Measurements from ENCODE around the gene SIGLEC12. TPM values are rescaled to one million over a fixed set of nuclear protein-coding genes. Genes with fewer than 3 reads are reported as not detected.
"Not testable (repeated sequence)": the region's sequence is repeated elsewhere in the genome, so short reads cannot be mapped to it uniquely, and the experiment has no call there.

Gene SIGLEC12
- total RNA-seq, 1 donor from 2014 or later: not detected

DNA sequence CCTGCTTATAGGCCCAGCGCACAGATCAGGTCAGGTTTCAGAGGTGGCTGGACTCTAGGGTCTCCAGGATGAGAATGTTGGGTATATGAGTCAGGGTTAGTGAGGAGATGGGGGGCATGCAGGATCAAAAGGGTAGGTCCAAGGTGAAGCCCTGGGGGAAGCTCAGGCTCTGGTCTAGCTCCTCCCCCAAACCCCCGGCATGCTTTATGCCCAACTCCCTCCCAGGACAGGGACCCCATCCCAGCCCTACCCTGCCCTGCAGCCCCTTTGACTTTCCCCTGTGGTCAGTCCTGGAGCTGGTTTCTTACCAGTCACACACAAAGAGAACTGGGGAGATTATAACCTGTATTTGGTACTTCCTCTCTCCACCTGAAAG lies 33.1 kb downstream of the SIGLEC12 start:
- Mint-ChIP-seq H3K4me3 (no peak overlapping the region), H3K27me3 (ENCODE audit: insufficient read depth, low read depth) (peaks cover 16% of the 10 kb centered on the region), H3K4me1 (no peaks in the 10 kb centered on the region), H3K27ac (no peak overlapping the region), H3K36me3 (no peaks in the 10 kb centered on the region), H3K9me3 (peaks cover 2% of the 10 kb centered on the region)
- H2AFZ ChIP-seq (replicated peaks): no peak overlapping the region
- H4K20me1 ChIP-seq (ENCODE audit: low read depth): no peaks in the 10 kb centered on the region
- H3K27ac ChIP-seq: no peak overlapping the region
- no peak overlapping the region for H3K9ac ChIP-seq
- H3K4me1 ChIP-seq: no peaks in the 10 kb centered on the region
- TF ChIP-seq, protein P1, sequence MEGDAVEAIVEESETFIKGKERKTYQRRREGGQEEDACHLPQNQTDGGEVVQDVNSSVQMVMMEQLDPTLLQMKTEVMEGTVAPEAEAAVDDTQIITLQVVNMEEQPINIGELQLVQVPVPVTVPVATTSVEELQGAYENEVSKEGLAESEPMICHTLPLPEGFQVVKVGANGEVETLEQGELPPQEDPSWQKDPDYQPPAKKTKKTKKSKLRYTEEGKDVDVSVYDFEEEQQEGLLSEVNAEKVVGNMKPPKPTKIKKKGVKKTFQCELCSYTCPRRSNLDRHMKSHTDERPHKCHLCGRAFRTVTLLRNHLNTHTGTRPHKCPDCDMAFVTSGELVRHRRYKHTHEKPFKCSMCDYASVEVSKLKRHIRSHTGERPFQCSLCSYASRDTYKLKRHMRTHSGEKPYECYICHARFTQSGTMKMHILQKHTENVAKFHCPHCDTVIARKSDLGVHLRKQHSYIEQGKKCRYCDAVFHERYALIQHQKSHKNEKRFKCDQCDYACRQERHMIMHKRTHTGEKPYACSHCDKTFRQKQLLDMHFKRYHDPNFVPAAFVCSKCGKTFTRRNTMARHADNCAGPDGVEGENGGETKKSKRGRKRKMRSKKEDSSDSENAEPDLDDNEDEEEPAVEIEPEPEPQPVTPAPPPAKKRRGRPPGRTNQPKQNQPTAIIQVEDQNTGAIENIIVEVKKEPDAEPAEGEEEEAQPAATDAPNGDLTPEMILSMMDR (IDR thresholded peaks at IDR 0.05): no peak
- TF ChIP-seq EZH2 (IDR thresholded peaks at IDR 0.05): no peak
- TF ChIP-seq EZH2phosphoT487 (IDR thresholded peaks at IDR 0.05): no peak
- no peak overlapping the region for H3K4me3 ChIP-seq
- no peaks in the 10 kb centered on the region for H3F3A ChIP-seq (ENCODE audit: low read depth)
- no peak overlapping the region for H3K4me2 ChIP-seq
- peaks cover 38% of the 10 kb centered on the region for H3K27me3 ChIP-seq
- no peaks in the 10 kb centered on the region for H3K79me2 ChIP-seq (ENCODE audit: low read depth)
- DNase-seq (ENCODE audit: low spot score): no peak
- no peaks in the 10 kb centered on the region for H3K9me3 ChIP-seq (ENCODE audit: low read depth)
- H3K36me3 ChIP-seq: no peaks in the 10 kb centered on the region

DNA sequence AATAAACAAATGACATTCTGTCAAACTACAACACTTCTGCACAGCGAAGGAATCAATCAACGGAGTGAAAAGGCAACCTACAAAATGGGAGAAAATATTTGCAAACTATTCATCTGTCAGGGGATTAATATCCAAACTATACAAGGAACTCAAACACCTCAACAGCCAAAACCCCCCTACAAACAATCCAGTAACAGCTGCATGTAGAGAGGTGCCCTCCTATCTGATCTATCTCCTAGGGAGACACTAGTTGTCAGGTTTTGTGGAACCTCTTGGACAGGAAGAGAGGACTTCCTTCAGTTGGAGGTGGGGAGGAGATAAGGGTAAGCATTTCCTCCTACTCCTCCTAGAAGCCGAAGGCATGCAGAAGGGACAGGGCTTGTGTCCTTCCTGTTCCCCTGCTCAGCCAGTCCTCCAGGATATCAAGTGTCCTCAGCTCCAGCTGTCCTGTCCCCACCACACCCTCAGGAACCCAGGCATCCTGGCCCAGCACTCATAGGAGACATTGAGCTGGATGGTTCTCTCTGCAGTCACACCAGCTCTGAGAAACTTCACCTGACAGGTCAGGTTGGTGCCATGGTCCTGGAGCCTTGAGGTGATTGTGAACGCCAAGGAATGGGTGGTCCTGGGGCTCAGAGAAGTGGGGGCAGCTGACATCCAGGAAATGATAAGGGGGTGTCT lies 33.6 kb downstream of the SIGLEC12 start:
- H3K27me3 Mint-ChIP-seq (ENCODE audit: insufficient read depth, low read depth): peaks cover 20% of the 10 kb centered on the region
- no peaks in the 10 kb centered on the region for H4K20me1 ChIP-seq (ENCODE audit: low read depth)
- H3K4me3 Mint-ChIP-seq: no peak overlapping the region
- no peak for TF ChIP-seq EZH2phosphoT487 (IDR thresholded peaks at IDR 0.05)
- H3K4me1 Mint-ChIP-seq: no peaks in the 10 kb centered on the region
- H2AFZ ChIP-seq (replicated peaks): no peak overlapping the region
- no peaks in the 10 kb centered on the region for H3K4me1 ChIP-seq
- no peaks in the 10 kb centered on the region for H3F3A ChIP-seq (ENCODE audit: low read depth)
- peaks cover 38% of the 10 kb centered on the region for H3K27me3 ChIP-seq
- H3K36me3 Mint-ChIP-seq: no peaks in the 10 kb centered on the region
- H3K27ac Mint-ChIP-seq: no peak overlapping the region
- H3K79me2 ChIP-seq (ENCODE audit: low read depth): no peaks in the 10 kb centered on the region
- no peak overlapping the region for H3K27ac ChIP-seq
- no peak overlapping the region for H3K9ac ChIP-seq
- DNase-seq (ENCODE audit: low spot score): no peak
- no peak overlapping the region for H3K4me2 ChIP-seq
- H3K4me3 ChIP-seq: no peak overlapping the region
- no peaks in the 10 kb centered on the region for H3K36me3 ChIP-seq
- peaks cover 2% of the 10 kb centered on the region for H3K9me3 Mint-ChIP-seq
- H3K9me3 ChIP-seq (ENCODE audit: low read depth): no peaks in the 10 kb centered on the region

DNA sequence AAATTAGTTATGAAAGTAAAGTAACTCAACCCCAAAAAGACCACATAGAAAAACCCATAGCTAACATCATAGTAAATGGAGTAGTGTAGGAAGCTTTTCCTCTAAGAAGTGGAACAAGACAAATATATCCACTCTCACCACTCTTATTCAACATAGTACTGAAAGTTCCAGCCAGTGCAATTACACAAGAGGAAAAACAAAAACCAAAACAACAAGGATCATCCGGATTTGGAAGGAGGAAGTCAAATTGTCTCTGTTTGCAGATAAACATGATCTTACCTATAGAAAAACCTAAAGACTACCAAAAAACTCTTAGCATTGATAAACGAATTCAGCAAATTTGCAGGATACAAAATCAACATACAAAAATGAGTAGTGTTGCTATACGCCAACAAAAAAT lies 34.9 kb downstream of the SIGLEC12 start:
- H3K4me3 ChIP-seq: no peak overlapping the region
- peaks cover 38% of the 10 kb centered on the region for H3K27me3 ChIP-seq
- Mint-ChIP-seq H3K9me3 (peaks cover 2% of the 10 kb centered on the region), H3K4me1 (no peaks in the 10 kb centered on the region), H3K27me3 (ENCODE audit: insufficient read depth, low read depth) (peaks cover 15% of the 10 kb centered on the region), H3K4me3 (no peak overlapping the region), H3K27ac (no peak overlapping the region), H3K36me3 (no peaks in the 10 kb centered on the region)
- no peak overlapping the region for H2AFZ ChIP-seq (replicated peaks)
- H3F3A ChIP-seq (ENCODE audit: low read depth): no peaks in the 10 kb centered on the region
- no peaks in the 10 kb centered on the region for H3K79me2 ChIP-seq (ENCODE audit: low read depth)
- no peaks in the 10 kb centered on the region for H3K9me3 ChIP-seq (ENCODE audit: low read depth)
- H3K36me3 ChIP-seq: no peaks in the 10 kb centered on the region
- no peak for DNase-seq (ENCODE audit: low spot score)
- no peak overlapping the region for H3K27ac ChIP-seq
- H3K9ac ChIP-seq: no peak overlapping the region
- H3K4me2 ChIP-seq: no peak overlapping the region
- H3K4me1 ChIP-seq: no peaks in the 10 kb centered on the region
- H4K20me1 ChIP-seq (ENCODE audit: low read depth): no peaks in the 10 kb centered on the region
- no peak for TF ChIP-seq EZH2 (IDR thresholded peaks at IDR 0.05)
- TF ChIP-seq, protein P1 (IDR thresholded peaks at IDR 0.05): no peak
- TF ChIP-seq EZH2phosphoT487 (IDR thresholded peaks at IDR 0.05): no peak

DNA sequence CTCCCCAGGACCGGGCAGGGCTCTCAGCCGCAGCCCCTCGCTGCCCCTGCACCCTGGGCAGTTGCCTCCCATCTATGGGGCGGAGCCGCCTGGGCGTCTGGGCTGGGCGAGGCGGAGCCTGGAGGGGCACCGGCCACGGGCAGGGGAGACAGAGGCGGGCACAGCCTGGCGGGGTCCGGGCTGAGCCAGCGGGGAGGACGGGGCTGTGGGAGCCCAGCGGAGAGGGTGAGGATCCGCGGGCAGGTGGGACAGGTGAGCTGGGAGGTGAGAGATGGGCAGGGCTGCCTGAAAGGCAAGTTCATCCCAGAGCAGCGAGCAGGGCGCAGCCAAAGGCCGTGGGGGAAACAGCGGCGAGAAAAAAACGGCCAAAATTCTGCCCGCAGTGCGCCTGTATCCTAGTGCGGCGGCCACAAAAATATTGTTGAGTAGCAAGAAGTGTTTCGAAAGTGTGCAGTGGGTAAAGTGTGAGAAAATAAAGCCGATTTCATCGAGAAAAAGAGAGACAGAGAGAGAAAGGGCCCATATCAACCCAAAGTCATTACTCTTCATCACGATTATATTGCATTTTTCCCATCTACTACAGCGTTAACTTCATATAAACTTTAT lies 37.5 kb downstream of the SIGLEC12 start:
- H3K4me3 Mint-ChIP-seq; H3K9ac ChIP-seq; H2AFZ ChIP-seq (replicated peaks); H3K4me2 ChIP-seq; H3F3A ChIP-seq (ENCODE audit: low read depth); H3K27ac Mint-ChIP-seq; H3K4me1 ChIP-seq; H3K4me1 Mint-ChIP-seq; H3K79me2 ChIP-seq (ENCODE audit: low read depth); H3K27ac ChIP-seq; H4K20me1 ChIP-seq (ENCODE audit: low read depth); H3K9me3 ChIP-seq (ENCODE audit: low read depth); H3K4me3 ChIP-seq; H3K9me3 Mint-ChIP-seq; H3K36me3 Mint-ChIP-seq; H3K36me3 ChIP-seq; DNase-seq (ENCODE audit: low spot score): not testable (repeated sequence)
- peaks cover 20% of the 10 kb centered on the region for H3K27me3 Mint-ChIP-seq (ENCODE audit: insufficient read depth, low read depth)
- H3K27me3 ChIP-seq: peaks cover 38% of the 10 kb centered on the region
